ENCODE data around the gene ARHGAP26.

The ARHGAP26 gene

DNA sequence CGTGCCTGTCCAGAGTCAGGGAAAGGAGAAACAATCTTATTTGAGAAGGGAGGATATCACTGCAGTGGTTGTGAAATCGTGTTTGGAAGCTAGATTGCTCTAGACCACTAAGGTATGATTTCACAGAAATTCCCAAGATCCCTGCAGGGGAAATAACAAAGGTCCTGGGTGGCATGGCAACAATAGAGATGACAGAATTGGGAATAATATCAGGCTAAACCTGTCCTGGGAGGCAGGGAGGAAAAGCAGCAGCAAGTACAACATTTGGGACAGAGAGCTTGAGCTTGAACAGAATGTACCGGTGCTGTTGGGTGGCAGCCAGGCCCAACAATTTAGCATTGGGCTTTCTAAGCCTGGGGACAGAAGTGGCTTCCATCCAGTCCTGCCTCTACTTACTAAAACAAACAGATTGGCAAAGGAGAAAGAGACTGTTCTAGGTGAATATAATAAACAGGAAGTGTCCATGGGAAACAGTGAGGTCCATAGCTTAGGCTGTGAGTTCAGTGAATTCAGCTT, 17.0 kb upstream of the ARHGAP26 start:
- TF ChIP-seq, protein P1, sequence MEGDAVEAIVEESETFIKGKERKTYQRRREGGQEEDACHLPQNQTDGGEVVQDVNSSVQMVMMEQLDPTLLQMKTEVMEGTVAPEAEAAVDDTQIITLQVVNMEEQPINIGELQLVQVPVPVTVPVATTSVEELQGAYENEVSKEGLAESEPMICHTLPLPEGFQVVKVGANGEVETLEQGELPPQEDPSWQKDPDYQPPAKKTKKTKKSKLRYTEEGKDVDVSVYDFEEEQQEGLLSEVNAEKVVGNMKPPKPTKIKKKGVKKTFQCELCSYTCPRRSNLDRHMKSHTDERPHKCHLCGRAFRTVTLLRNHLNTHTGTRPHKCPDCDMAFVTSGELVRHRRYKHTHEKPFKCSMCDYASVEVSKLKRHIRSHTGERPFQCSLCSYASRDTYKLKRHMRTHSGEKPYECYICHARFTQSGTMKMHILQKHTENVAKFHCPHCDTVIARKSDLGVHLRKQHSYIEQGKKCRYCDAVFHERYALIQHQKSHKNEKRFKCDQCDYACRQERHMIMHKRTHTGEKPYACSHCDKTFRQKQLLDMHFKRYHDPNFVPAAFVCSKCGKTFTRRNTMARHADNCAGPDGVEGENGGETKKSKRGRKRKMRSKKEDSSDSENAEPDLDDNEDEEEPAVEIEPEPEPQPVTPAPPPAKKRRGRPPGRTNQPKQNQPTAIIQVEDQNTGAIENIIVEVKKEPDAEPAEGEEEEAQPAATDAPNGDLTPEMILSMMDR (IDR thresholded peaks at IDR 0.05; ENCODE audit: borderline replicate concordance, insufficient read depth, low read depth, low read length): no peak

DNA sequence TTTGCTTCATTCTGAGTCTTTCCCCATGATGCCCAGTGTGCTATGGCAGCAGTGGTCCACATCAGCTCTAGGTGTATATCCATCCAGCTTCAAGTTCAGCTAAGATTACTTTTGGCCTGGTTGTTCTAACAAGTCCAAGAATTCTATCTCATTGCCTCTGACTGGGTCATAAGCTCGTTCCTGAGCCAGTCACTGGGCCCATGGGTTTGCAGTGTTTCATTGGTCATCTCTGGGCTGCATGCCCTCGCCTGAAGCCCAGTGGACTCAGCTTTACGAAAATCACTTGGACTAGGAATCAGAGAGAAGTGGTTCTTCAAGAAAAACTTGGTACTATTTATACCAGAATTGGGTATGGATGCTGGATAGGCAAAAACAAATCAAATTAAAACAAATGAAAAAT, 16.1 kb upstream of the ARHGAP26 start:
- TF ChIP-seq, protein P1 (IDR thresholded peaks at IDR 0.05; ENCODE audit: borderline replicate concordance, insufficient read depth, low read depth, low read length): no peak
- H3K4me3 ChIP-seq (ENCODE audit: low read depth, low read length): no peak overlapping the region

More for the DNA sequence above, 17.0 kb upstream of the ARHGAP26 start:
- H3K4me3 ChIP-seq (ENCODE audit: low read depth, low read length): no peak overlapping the region

DNA sequence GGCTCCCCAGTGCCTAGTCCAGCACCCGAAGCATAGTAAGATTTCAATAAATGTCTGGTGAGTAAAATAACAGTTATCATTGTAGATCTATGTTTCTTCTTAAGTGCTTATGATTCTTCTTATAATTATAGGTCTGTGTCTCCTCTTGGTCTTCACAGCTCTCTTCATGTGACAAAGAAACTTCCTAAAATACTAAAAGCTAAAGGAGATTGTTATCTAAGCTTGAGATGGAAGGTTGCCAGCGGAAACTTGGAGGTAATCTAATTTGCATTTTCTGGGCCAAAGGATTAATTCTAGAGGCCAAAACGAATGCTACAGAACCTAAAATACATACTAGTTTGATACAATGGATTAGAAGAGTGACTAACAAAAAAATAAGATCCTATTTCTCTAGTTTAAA, 13.6 kb upstream of the ARHGAP26 start:
- H3K4me3 ChIP-seq (ENCODE audit: low read depth, low read length): no peak overlapping the region
- TF ChIP-seq, protein P1 (IDR thresholded peaks at IDR 0.05; ENCODE audit: borderline replicate concordance, insufficient read depth, low read depth, low read length): no peak

DNA sequence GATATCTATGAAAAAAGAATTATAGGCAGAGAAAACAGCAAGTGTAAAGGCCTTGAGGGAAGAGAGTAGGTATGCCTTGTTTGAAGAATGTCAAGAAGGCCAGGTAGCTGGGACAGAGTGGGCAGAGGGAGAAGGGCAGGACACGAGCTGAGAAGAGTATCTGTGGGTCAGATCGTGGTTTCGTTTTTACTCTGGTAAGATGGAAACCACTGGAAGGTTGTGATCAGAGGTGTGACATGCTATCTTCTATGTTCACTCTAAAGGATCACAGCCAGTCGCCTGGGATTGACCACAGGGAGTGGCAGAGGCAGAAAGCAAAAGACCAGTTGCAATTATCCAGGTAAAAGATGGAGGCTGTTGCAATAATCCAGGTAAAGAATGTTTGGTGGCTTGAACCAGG, 12.6 kb upstream of the ARHGAP26 start:
- no peak overlapping the region for H3K4me3 ChIP-seq (ENCODE audit: low read depth, low read length)
- TF ChIP-seq, protein P1 (IDR thresholded peaks at IDR 0.05; ENCODE audit: borderline replicate concordance, insufficient read depth, low read depth, low read length): no peak

DNA sequence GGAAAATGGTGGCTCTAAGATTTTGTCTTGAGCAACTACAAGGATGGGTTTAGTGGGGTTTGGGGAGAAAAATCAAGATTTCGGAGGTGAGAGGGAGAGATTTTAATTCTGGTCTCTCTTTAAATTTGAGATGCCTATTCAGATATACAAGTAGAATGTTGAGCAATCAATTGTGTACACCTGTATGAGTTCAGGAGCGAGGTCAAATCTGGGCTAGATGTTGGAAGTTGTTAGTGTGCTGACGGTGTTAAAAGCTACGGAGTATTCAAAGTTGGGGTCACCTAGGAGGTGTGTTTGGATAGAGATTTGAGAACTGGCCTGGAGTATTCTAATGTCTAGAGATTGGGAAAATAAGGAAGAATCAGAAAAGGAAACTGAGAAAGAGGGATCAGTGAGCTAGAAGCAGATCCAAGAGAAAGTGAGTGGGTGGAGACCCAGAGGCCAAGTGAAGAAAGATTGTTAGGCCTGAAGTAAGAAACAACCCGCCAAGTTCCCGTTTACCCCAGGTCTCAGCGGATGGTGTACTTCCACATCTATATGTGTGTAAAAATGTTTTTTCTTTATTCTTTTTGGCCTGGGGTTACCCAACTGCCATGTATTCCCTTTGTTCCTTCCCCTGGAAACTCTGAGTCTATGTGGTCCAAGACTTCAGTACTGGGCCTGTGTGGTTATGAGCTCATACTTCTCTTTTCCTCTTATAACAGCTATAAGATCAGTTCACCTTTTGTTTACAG, 11.9 kb upstream of the ARHGAP26 start:
- no peak overlapping the region for H3K4me3 ChIP-seq (ENCODE audit: low read depth, low read length)
- TF ChIP-seq, protein P1 (IDR thresholded peaks at IDR 0.05; ENCODE audit: borderline replicate concordance, insufficient read depth, low read depth, low read length): no peak

DNA sequence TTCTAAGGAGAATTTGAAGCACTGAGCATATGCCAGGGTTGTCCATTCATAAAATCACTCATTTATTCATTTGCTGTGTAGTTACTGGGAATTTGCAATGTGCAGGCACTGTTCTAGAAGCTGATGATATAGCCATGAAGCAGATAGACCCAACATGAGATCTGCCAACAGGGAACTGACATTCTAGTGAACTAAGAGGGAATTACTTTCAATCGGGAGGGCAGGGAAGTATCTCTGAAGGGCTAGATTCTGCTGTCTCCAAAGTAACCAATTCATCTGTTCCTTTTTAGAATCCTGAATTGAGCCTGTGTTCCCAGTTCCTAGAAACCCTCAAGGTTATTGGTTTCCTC, 11.4 kb upstream of the ARHGAP26 start:
- TF ChIP-seq, protein P1 (IDR thresholded peaks at IDR 0.05; ENCODE audit: borderline replicate concordance, insufficient read depth, low read depth, low read length): no peak
- H3K4me3 ChIP-seq (ENCODE audit: low read depth, low read length): no peak overlapping the region

DNA sequence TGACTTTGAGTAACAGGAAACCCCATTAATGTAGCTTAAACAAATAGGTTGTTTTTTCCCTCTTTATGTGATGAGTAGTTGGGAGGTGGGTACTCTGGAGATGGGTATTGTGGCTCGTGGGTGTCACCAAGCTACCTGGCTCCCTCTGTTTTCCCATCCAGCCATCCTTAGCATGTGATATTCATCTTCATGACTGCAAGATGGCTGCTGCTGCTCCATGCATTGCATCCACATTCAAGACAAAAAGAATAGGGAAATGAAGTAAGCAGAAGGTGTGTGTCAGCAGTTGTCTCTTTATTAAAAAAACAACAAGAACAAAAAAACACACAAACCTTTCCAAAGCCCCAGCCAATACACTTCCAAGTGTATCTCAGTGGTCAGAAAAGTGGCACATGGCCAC, 6.5 kb upstream of the ARHGAP26 start:
- TF ChIP-seq, protein P1 (IDR thresholded peaks at IDR 0.05; ENCODE audit: borderline replicate concordance, insufficient read depth, low read depth, low read length): no peak
- no peak overlapping the region for H3K4me3 ChIP-seq (ENCODE audit: low read depth, low read length)
